Measurements from ENCODE around the gene DISP3.

DISP3 gene

DNA sequence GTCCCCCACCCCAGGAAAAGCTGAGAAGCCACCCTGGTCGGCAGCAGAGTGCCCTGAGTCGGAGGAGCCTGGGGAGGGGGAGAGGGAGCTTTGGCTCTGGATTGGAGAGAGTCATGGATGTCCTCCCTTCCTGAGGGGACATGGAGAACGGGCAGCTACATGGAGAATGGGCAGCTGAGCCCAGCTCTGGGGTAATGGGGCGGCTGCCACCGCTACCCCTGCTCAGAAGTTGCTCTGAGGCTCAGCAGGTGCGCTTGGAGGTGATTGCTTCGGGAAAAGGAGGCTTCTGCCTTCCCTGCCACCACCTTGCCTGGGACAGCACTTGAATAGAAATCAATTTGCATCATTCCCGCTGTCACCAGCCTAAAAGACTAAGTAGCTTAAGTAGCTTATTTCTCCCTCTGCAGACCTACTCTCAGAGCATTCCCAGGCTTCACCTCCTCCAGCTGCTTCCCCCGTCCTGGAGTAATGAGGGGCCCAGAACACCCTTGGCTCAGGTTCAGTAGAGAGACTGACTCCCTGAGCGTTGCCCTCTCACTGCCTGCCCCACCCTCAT is 8.3 kb downstream of the DISP3 start:
- DNase-seq: no peak

DNA sequence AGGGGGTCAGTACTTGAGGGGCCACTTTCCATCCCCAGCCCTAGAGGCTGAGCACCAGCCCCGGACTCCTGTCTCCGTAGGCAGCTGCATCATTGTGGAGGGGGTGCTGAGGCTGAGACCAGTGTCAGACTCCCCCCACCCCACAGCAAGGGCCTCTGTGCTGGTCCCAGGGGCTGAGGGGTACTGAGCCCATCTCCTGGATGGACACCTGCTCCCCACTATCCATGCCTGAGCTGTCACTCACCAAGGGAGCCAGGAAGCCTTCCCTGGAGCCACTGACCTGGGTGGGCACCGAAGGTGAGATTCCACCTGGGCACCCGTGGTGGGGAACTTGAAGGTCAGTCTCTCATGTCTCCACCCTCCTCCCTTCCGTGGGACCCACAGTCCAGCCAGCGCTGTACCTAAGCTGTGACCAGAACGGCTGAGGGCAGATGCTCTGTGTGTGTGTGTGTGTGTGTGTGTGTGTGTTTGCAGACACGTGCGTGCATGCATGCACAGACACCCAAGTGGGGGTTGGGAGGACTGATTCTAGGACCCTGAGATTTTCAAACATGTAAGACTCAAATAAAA is 9.3 kb downstream of the DISP3 start:
- no peak for DNase-seq

DNA sequence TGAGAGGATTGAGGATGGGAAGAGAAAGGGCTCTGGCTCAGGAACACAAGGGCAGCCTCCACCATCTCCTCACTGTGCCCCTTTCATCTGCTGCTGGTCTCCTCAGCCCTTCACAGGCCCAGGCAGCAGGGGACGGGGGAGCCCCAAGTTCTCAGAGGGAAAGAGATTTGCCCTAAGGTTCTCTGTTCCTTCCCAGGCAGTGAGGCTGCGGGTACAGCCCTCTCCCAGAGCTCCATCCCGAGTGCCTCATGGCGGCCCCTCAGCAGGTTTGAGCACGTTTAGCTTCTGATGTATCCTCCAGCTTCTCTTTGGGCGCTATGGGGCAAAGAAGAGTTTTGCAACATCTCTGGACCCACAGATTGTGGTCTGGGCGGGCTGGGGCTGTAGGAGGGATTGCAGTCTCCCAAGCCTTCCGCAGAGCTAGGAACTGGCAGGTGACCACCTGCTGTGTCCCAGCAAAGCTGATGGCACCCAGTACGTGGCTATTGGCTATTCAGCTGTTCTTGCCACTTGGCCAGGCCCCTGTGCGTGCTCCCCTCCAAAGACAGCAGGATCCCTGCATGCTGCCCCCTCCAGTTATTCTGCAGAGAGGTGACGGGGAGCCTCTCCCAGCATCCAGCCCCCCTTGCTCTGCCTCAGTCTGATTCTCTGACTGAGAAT is 10.1 kb downstream of the DISP3 start:
- DNase-seq: no peak

DNA sequence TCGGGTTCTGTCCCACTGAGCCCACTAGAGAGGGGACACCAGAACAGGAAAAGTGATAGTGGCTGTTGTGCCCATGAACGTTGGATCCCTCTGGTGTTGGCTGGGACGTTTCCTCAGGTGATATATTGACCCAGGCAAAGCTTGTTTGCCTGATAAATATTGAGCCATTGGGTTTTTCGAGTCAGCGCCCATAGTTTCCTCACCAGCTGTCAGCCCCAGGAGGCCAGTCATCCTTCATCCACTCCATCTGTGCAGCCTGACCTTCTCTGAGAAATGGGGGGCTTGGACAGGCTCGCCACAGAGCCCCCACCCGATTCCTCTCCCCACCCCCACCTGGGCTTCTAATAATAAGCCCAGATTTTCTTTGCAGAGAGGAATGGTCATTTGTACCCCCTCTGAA is 13.3 kb downstream of the DISP3 start:
- no peak for DNase-seq

DNA sequence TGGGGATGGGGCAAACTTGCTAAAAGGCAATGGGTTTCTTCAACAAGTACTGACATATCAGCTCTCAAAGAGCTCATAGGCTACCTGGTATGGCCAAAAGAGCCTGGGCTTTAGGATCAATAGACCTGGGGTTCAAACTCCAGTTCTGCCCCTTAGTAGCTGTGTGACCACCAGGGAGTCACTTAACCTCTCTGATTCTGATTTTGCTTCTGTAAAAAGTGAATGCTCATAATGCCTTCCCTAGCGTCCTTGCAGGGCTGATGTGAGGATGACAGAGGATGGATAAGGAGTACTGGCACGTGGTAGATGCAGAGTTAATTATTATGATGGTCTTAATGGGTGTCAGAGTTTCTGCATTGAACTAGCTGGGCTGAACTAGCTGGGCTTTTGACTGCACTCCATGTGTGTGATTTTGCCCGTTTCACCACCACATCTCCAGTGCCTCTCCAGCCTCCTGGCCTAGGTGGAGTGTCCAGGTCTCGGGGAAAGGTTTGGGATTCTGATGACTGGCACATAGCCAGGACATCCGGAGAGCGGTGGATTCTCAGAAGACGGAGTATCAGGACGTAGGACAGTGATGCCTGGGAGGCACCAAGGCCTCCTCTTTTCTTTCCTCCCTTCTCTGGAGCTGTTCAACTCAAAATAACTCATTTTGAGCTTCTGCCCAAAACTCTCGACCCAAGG is 15.2 kb downstream of the DISP3 start:
- no peak for DNase-seq

DNA sequence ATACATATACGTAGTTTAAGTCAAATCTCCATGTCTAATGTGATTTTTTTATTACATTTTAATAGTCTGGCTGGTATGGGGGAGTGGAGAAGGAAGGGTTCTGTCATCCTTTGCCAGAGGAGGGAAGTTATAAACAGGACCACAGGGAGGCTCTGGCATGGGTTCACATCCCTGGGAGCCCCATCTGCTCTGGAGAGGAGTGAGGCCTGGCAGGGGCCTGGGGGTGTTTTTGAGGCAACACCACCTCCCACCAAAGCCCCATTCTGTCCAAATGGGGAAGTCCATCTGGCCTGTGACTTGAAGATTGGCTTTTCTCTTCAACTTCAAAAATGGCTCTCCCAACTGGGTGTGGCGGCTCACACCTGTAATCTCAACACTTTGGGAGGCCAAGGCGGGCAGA is 15.8 kb downstream of the DISP3 start:
- no peak for DNase-seq

DNA sequence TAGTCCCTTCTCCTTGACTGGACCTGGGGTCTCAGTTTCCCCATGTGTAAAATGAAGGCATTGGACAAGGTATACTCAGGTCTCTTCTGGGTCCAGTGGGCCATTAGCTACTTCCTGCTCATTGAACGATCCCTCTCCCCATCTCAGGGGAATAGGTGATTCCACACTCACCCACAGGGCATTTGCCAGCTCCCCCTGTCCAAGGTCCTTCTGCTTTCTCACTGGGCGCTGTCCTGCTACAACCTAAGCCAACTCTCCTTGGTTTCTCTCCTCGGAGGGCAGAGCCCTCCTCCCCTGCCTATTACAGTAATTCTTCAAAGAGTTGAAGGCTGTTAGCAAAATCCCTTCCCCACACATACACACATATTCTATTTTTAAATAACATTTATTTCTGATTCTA is 16.6 kb downstream of the DISP3 start:
- no peak for DNase-seq

DNA sequence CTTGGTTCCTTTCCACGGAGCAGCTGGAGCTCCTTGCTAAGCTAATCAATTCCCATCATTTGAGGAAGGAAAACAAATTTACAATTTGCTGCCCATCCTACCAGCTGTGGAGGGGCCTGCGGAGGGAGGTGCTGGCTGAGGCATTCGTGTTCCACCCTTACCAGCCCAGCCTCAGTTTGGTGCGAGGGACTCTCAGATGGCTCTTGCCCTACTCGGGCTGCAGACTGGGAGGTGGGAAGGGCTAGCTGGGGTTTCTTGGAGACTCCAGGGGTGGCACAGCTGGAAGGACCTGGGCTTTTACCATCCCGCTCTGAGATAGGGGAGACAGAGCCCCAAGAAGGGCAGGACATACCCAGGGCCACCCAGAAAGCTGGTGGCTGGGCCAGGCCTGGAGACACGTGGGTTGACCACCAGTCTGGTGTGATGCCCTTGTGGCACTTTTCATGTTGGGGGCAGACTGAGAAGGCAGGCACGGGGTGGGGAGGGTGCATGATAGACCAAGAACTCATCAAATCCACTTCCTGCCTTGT is 17.7 kb downstream of the DISP3 start:
- DNase-seq: no peak

DNA sequence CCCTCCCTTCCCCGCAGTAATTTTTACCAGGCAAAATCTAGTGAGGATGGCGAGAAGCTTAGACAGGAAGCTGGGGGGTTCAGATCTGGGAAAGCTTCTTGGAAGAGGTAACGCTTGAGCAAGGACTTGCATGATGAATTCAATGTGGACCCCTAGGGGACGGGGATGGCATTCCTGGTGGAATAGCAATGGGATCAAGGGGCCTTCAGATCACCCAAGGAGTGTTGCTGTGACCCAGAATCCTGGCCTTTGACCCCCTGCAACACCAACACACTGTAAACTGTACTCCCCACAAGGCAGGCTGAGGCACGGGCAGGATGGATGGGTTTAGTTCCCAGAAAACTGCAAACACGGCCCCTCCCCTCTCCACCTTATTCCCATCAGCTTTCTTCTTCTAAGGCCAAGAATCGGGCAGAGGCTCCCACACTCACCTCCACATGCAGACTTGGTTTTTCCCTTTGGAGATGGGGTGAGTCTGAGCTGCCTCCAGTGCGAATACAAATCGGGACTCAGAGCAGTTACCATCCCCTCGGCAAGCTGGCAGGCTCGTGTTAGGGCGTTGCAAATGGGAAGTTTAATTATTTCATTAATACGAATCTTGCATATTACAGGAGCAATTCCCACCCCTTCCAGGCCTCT is 20.1 kb downstream of the DISP3 start:
- DNase-seq: no peak

DNA sequence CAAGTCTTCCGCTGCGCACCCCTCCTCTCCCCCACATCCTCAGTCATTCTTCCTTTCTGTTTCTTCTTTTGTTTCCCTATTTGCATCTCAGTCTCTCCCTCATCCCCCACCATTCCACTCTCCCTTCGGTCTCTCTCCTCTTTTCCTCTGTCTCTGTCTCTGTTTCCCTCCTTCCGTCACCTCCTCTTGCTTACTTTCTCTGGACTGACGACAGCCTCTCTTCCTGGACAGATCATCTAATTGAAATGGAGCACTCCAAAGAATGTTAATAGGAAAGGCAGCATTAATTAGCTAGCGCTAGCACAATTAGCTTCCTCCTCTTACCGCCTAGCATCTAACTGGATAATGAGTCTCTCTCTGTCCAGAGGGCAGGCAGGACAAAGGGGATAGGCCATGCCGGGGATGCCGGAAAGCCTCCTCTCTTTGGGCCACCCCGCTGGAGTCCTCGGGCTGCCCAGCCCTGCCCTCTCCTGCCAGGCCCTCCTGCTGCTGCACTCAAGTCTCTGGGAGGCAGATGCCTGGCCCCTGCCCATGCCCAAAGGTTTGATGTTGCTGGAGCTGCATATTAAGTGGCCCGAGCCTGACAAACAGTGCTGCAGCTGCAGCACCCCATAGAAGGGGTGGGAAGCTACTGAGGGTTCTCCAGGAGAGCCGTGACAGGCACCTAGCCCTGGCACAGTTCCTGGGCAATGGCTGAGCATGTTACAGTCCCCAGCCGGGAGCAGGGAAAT is 20.8 kb downstream of the DISP3 start:
- DNase-seq: no peak

DNA sequence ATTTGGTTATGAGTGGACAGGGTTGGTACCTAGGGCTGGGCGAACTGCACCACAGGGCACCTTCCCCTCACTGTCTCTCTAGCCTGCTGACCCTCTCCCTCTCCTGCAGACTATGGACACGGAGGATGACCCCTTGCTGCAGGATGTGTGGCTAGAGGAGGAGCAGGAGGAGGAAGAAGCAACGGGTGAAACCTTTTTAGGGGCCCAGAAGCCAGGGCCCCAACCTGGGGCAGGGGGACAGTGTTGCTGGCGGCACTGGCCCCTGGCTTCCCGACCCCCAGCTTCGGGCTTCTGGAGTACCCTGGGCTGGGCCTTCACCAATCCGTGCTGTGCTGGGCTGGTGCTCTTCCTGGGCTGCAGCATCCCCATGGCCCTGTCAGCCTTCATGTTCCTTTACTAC is 21.9 kb downstream of the DISP3 start:
- no peak for DNase-seq

DNA sequence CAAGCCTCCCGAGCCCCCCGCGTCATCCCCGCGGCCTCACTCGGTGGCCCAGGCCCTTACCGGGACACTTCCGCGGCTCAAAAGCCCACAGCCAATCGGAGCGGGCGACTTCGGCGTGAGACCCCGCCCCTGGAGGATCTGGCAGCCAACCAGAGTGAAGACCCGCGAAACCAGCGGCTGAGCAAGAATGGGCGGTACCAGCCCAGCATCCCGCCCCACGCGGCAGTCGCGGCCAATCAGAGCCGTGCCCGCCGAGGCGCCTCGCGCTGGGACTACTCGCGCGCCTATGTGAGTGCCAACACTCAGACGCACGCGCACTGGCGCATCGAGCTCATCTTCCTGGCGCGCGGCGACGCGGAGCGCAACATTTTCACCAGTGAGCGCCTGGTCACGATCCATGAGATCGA is 22.5 kb downstream of the DISP3 start:
- peak; percentile 13 to 47 for DNase-seq

DNA sequence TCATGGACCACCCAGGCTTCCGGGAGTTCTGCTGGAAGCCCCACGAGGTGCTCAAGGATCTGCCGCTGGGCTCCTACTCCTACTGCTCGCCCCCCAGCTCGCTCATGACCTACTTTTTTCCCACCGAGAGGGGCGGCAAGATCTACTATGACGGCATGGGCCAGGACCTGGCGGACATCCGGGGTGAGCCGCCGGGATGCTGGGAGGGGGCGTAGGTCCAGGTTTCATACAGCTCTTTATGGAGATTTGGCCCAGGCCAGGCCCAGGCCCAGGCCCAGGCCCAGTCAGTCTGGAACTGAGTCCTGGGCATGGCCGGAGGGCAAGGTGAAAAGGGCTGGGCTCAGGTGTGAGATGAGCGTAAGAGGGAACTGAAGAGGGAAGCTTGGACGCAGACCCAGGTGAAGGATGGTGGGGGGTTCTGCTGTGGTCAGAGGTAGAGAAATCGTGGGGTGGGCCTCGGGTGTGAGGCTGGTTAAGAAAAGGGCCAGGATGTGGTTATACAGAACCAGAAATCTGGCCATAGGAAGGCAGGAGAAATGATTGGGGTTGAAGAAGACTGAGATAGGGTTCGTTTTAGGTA is 23.0 kb downstream of the DISP3 start:
- no peak for DNase-seq

DNA sequence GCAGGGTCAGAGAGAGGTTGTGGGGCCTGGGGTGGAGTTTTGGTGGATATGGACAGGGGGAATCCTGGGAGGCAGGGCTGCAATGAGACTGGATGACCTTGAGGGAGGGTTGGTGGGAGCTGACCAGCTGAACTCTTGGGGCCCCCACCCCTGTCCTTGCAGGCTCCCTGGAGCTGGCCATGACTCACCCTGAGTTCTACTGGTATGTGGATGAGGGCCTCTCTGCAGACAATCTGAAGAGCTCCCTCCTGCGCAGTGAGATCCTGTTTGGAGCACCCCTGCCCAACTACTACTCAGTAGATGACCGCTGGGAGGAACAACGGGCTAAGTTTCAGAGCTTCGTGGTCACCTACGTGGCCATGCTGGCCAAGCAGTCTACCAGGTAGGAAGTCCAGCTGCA is 23.6 kb downstream of the DISP3 start:
- no peak for DNase-seq

DNA sequence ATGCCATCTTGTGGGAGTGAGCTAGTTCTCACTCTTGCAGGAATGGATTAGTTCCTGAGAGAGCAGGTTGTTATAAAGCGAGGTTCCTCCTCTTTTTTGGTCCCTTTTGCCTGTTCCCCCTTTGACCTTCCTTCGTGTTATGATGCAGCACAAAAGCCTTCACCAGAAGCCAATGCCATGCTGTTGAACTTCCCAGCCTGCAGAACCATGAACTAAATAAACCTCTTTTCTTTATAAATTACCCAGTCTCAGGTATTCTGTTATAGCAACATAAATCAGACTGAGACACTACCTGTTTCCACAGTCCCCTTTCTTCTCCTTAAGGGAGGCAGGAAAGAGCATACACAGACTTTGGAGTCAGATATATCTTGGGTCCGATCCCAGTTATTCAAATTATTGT is 25.6 kb downstream of the DISP3 start:
- no peak for DNase-seq

DNA sequence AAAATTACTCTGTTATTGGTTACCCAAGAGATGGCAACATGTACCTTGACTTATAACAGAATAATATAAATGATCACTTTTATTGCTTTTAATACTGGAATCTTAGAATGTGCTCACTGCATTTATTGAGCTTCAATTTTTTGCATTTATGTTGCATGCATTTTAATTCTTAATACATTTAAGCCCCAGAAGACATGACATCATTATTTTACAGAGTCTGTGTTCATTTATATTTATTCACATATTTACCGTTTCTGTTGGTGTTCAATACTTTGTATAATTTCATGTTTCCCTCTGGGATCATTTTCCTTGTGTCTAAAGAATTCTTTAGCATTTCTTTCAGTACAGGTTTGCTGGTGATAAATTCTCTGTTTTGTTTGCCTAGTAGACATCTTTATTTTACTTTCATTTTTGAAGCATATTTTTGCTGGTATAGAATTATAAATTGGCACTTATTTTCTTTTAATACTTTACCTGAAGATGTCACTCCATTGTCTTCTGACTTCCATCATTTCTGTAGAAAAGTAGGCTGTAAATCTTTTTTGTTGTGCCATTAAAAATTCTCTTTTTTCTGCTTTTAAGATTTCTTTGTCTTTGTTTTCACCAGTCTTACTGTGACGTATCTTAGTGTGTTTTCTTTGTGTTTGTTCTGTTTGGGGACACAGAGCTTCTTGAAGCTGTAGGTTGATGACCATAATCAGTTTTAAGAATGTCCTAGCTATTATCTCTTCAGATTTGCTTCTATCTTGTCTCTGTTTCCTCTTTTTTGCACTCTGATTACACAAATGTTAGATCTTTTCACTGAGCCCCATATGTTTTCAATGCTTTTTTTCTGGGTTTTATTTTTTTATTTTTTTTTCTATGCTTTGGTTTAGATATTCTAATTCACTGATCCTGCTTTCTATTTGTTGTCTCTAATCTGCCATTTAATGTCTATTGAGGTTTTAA is 26.9 kb downstream of the DISP3 start:
- DNase-seq: no peak

DNA sequence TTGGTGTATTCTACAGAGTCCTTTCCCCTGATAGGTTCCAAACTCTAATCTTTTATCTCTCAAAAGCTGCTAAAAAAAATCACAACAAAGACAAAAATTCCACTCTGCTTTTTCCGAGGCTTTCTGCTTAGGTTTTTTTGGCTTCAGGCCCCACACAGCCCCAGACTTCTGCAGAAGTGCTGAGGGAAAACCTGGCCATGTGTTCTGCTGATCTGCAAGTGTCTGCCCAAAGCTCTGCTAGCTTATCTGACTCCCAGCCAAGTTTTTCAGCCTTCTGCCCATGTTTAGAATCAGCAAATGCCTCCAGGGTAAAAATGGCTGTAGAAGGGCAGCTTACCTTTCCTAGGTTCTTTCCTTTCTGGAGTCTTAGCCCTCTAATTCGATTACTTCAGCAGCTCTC is 28.4 kb downstream of the DISP3 start:
- DNase-seq: no peak

DNA sequence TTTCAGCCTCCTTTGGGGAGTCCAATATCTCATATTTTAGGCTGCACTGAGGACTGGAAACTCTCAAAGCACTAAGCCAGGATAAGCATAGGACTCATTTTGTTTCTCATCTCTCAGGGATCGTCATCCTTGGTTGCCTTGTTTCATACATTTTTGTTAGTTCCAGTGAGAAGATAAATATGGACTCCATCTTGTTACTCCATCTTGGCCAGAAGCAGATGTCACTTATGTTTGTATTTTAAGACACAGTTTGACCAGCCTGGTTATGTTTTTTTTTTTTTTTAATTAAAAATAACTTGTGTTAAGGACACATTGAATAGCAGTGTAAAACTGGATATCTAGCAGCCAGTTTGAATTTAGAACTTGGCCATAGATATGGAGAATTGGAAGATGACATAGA is 34.7 kb downstream of the DISP3 start:
- no peak for DNase-seq

DNA sequence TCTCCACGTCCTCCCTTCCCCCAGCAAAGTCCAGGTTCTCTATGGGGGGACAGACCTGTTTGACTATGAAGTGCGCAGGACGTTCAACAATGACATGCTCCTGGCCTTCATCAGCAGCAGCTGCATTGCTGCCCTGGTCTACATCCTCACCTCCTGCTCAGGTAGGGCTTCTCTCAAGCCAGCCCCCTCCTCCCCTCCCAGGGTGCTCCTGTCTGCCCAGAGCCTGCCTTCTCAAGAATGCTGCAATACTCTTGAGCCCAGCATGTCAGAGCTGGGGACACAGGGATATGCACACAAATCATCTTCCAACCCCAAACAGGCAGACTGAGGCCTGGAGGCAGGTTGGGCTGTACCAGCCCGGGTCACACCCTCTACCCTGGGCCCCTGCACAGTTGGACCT is 35.4 kb downstream of the DISP3 start:
- DNase-seq: no peak

DNA sequence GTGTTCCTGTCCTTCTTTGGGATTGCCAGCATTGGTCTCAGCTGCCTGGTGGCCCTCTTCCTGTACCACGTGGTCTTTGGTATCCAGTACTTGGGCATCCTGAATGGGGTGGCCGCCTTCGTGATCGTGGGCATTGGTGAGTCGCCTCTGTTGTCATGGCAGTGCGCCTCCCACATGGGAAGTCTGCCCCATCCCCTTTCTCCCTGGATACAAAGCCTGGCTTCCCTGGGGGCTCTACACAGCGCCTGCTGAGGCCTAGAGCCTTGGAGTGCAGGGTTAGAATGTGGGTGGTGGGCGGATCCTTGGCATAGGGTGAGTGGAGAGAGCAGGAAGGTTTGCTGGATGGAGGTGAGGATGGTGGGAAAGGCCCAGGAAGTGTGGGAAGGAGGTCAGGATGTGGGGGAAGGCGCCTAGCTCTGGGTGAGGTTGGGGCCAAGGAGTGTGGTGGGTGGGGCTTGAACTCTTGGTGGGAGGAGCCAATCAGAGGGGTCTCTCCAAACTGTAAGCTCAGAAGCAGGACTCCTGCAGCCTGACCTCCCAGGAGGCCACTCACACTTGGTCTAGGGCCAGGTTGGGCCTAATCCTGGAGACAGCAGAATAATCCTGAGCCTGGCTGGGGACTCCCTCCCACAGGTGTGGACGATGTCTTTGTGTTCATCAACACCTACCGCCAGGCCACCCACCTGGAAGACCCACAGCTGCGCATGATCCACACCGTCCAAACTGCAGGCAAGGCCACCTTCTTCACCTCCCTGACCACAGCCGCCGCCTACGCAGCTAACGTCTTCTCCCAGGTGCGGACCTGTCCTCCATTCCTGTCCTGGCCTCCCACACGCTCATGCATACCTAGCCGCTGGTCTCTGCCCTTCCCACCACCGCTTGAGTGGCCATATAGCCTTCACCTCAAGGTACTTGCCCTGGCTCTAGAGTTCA is 36.7 kb downstream of the DISP3 start:
- DNase-seq: no peak

Data from CD4-positive, alpha-beta T cell treated with Interleukin-4 for 1 hour (primary cell).